AG08395 (cell line): ENCODE data around the gene LARP4.
"Not testable (repeated sequence)": the region's sequence is repeated elsewhere in the genome, so short reads cannot be mapped to it uniquely, and the experiment has no call there.

ENCODE experiments used
- DNase-seq: peaks from one replicate; pipeline ENCODE4 v3.0.0; 2012; ENCODE audit warnings: mixed read lengths, low spot score

The LARP4 gene

GRCh38 chr12:50400638-50401499, at the start of gene LARP4:
TSS of gene LARP4 (plus strand) at chr12:50400885. CDS start at chr12:50401011, 126 bp downstream.
- peak; percentile 95 for DNase-seq

GRCh38 chr12:50351120-50352043, 49.3 kb upstream of the LARP4 start:
- DNase-seq: no peak

- no peak for DNase-seq
Observed at GRCh38 chr12:50353404-50353803, 47.3 kb upstream of the LARP4 start.

GRCh38 chr12:50353869-50354593, 46.7 kb upstream of the LARP4 start:
- DNase-seq: no peak

- DNase-seq: no peak
Observed at GRCh38 chr12:50354908-50355307, 45.8 kb upstream of the LARP4 start.

GRCh38 chr12:50355365-50355764, 45.3 kb upstream of the LARP4 start:
- DNase-seq: no peak

- DNase-seq: no peak
Observed at GRCh38 chr12:50362671-50363070, 38.0 kb upstream of the LARP4 start.

- DNase-seq: no peak
Observed at GRCh38 chr12:50363141-50363540, 37.5 kb upstream of the LARP4 start.

- no peak for DNase-seq
Observed at GRCh38 chr12:50365709-50366406, 34.8 kb upstream of the LARP4 start.

- DNase-seq: not testable (repeated sequence)
Observed at GRCh38 chr12:50370672-50371071, 30.0 kb upstream of the LARP4 start.

GRCh38 chr12:50375802-50376201, 24.9 kb upstream of the LARP4 start:
- no peak for DNase-seq

- no peak for DNase-seq
Observed at GRCh38 chr12:50380761-50381325, 19.8 kb upstream of the LARP4 start.

GRCh38 chr12:50387487-50387886, 13.2 kb upstream of the LARP4 start:
- no peak for DNase-seq

- no peak for DNase-seq
Observed at GRCh38 chr12:50387972-50388478, 12.7 kb upstream of the LARP4 start.

- not testable (repeated sequence) for DNase-seq
Observed at GRCh38 chr12:50388793-50389192, 11.9 kb upstream of the LARP4 start.

- peak; percentile 66 for DNase-seq
Observed at GRCh38 chr12:50390316-50390741, 10.4 kb upstream of the LARP4 start.

- no peak for DNase-seq
Observed at GRCh38 chr12:50394469-50395029, 6.1 kb upstream of the LARP4 start.

GRCh38 chr12:50397117-50397650, 3.5 kb upstream of the LARP4 start:
- no peak for DNase-seq

- no peak for DNase-seq
Observed at GRCh38 chr12:50398931-50399330, 1.8 kb upstream of the LARP4 start.

- DNase-seq: no peak
Observed at GRCh38 chr12:50400104-50400637, 514 bp upstream of the LARP4 start.
